Activated CD8-positive, alpha-beta memory T cell treated with anti-CD3 and anti-CD28 coated beads for 36 hours (primary cell): Measurements from ENCODE around the gene RAB39A. TPM values are rescaled to one million over a fixed set of nuclear protein-coding genes. Genes with fewer than 3 reads are reported as not detected.

Source experiments
- CTCF ChIA-PET: fragments of 350-600 bp; sonication (Branson Sonifier 250); formaldehyde crosslinking; loops from one replicate; lab custom pipeline; 2021; ENCODE audit warnings: antibody characterized with exemption; lab: Charles Lee
- POLR2A ChIA-PET: fragments of 350-600 bp; sonication (Branson Sonifier 250); formaldehyde crosslinking; loops from one replicate; lab custom pipeline; 2021; ENCODE audit warnings: antibody characterized with exemption; lab: Charles Lee
- total RNA-seq, 2 experiments: library from RNA; stranded (reverse); gene quantifications; one replicate each; pipeline ENCODE4 v1.2.3, GENCODE V29; 2021

Gene RAB39A
- total RNA-seq, 2 experiments from 2014 or later, result 0.21 to 0.23 TPM

- ChIA-PET CTCF (no interaction called here), POLR2A (no interaction called here)
Observed at GRCh38 chr11:107956543-107956942, 28.3 kb downstream of the RAB39A start.

- POLR2A ChIA-PET, result no interaction called here
- CTCF ChIA-PET, result no interaction called here
Observed at GRCh38 chr11:107957109-107957588, 28.9 kb downstream of the RAB39A start.

- POLR2A ChIA-PET, result no interaction called here
- CTCF ChIA-PET, result no interaction called here
Observed at GRCh38 chr11:107961480-107961879, 33.2 kb downstream of the RAB39A start.

GRCh38 chr11:107962181-107962580 lies 33.9 kb downstream of the RAB39A start:
- CTCF ChIA-PET, result no interaction called here
- POLR2A ChIA-PET, result no interaction called here

- POLR2A ChIA-PET, result no interaction called here
Observed at GRCh38 chr11:107963091-107963490, 34.8 kb downstream of the RAB39A start.

GRCh38 chr11:107969219-107969618 lies 41.0 kb downstream of the RAB39A start:
- POLR2A ChIA-PET, result no interaction called here

More at GRCh38 chr11:107963091-107963490, 34.8 kb downstream of the RAB39A start:
- CTCF ChIA-PET, result no interaction called here

GRCh38 chr11:107970049-107970448 lies 41.8 kb downstream of the RAB39A start:
- POLR2A ChIA-PET, result no interaction called here
- CTCF ChIA-PET, result no interaction called here

More at GRCh38 chr11:107969219-107969618, 41.0 kb downstream of the RAB39A start:
- CTCF ChIA-PET, result no interaction called here

- ChIA-PET POLR2A (no interaction called here), CTCF (no interaction called here)
Observed at GRCh38 chr11:107973641-107974040, 45.4 kb downstream of the RAB39A start.

GRCh38 chr11:107988397-107989158 lies 60.3 kb downstream of the RAB39A start:
- POLR2A ChIA-PET, result no interaction called here
- CTCF ChIA-PET, result no interaction called here

- POLR2A ChIA-PET, result no interaction called here
Observed at GRCh38 chr11:107991868-107992414, 63.7 kb downstream of the RAB39A start.

GRCh38 chr11:107996006-107996776 lies 67.9 kb downstream of the RAB39A start:
- CTCF ChIA-PET, result interaction anchor here (0.7 kb wide), 1 partner anchor 75 kb away, joined by 4 read pairs; no protein-coding TSS in a partner anchor
- POLR2A ChIA-PET, result no interaction called here

More at GRCh38 chr11:107991868-107992414, 63.7 kb downstream of the RAB39A start:
- CTCF ChIA-PET, result no interaction called here

- POLR2A ChIA-PET, result no interaction called here
- CTCF ChIA-PET, result interaction anchor here (1.4 kb wide), 1 partner anchor 9 kb away, joined by 3 read pairs; no protein-coding TSS in a partner anchor
Observed at GRCh38 chr11:107998761-107999160, 70.5 kb downstream of the RAB39A start.

- ChIA-PET CTCF (interaction anchor here (0.7 to 1.4 kb wide), 2 partner anchors 8 to 9 kb away, joined by 3 to 6 read pairs; partner anchors contain the start of gene CUL5), POLR2A (no interaction called here)
Observed at GRCh38 chr11:107999759-108000455, 71.7 kb downstream of the RAB39A start.

- ChIA-PET POLR2A (no interaction called here), CTCF (interaction anchor here (1.1 kb wide), 1 partner anchor 44 kb away, joined by 3 read pairs; no protein-coding TSS in a partner anchor)
Observed at GRCh38 chr11:108002476-108002875, 74.2 kb downstream of the RAB39A start.

- ChIA-PET CTCF (no interaction called here), POLR2A (no interaction called here)
Observed at GRCh38 chr11:108003623-108004022, 75.4 kb downstream of the RAB39A start.

- ChIA-PET CTCF (interaction anchor here (0.7 to 1.0 kb wide), 3 partner anchors 9 to 357 kb away, joined by 3 to 4 read pairs (median 3); no protein-coding TSS in a partner anchor), POLR2A (no interaction called here)
Observed at GRCh38 chr11:108007819-108008218, 79.6 kb downstream of the RAB39A start.

- ChIA-PET POLR2A (interaction anchor here (1.0 to 1.5 kb wide), 3 partner anchors 28 to 656 kb away, joined by 3 to 5 read pairs (median 4); partner anchors contain the start of genes ATM, DDX10 and NPAT), CTCF (interaction anchor here (0.6 to 1.3 kb wide), 15 partner anchors 8 to 536 kb away, joined by 3 to 8 read pairs (median 3); partner anchors contain the start of gene ACAT1)
Observed at GRCh38 chr11:108008656-108009496, 80.6 kb downstream of the RAB39A start, which contains the start of gene CUL5. Gene CUL5, plus strand, starts transcription at chr11:108008898. Its CDS starts 451 bp downstream, at chr11:108009349.
